HepG2 (cell line): Measurements from ENCODE around the gene EVA1A. TPM values are rescaled to one million over a fixed set of nuclear protein-coding genes. Genes with fewer than 3 reads are reported as not detected.

Experiments used
- ARNTL ChIP-seq: sonication (generic); formaldehyde crosslinking; IDR thresholded peaks from 2 replicates; pipeline ENCODE4 v1.4.0; 2020; ENCODE audit warnings: mild to moderate bottlenecking, missing genetic modification reagents
- ATF1 ChIP-seq: IDR thresholded peaks from 2 replicates; pipeline ENCODE4 v1.6.1; 2016; ENCODE audit warnings: mild to moderate bottlenecking, control low read depth
- ATRX ChIP-seq: sonication (generic); formaldehyde crosslinking; IDR thresholded peaks from 2 replicates; pipeline ENCODE4 v1.4.0; 2020; ENCODE audit warnings: missing genetic modification reagents, borderline replicate concordance
- CBX1 ChIP-seq: IDR thresholded peaks from one replicate; pipeline ENCODE4 v1.6.1; 2016; ENCODE audit warnings: antibody characterized with exemption, low read depth
- CCAR2 ChIP-seq: fragments of 200-400 bp; formaldehyde crosslinking; optimal IDR thresholded peaks from 2 replicates; pipeline ENCODE3; 2018; ENCODE audit warnings: low read depth, mild to moderate bottlenecking, low read length, moderate library complexity
- HNF4A ChIP-seq: sonication (generic); formaldehyde crosslinking; IDR thresholded peaks from 2 replicates; pipeline ENCODE4 v1.4.0; 2020; ENCODE audit warnings: missing genetic modification reagents
- JUN ChIP-seq: sonication (generic); formaldehyde crosslinking; IDR thresholded peaks from 2 replicates; pipeline ENCODE4 v1.4.0; 2020; ENCODE audit warnings: mild to moderate bottlenecking, missing genetic modification reagents
- MXI1 ChIP-seq: IDR thresholded peaks from 3 replicates; pipeline ENCODE4 v1.6.1; 2012; ENCODE audit warnings: low read depth, low read length, inconsistent platforms, borderline replicate concordance
- NFE2L2 ChIP-seq: fragments of 150-350 bp; IDR thresholded peaks from 2 replicates; pipeline ENCODE4 v1.6.1; 2014; ENCODE audit warnings: low read length
- NFKB2 ChIP-seq: sonication (generic); formaldehyde crosslinking; IDR thresholded peaks from 2 replicates; pipeline ENCODE4 v1.4.0; 2020; ENCODE audit warnings: missing genetic modification reagents, borderline replicate concordance
- PCBP1 ChIP-seq: fragments of 200-400 bp; formaldehyde crosslinking; IDR thresholded peaks from 2 replicates; pipeline ENCODE4 v1.6.1; 2017; ENCODE audit warnings: mild to moderate bottlenecking, low read depth, low read length, borderline replicate concordance
- RAD51 ChIP-seq: fragments of 450-650 bp; IDR thresholded peaks from 2 replicates; pipeline ENCODE4 v1.6.1; 2016; ENCODE audit warnings: borderline replicate concordance
- SNAPC2 ChIP-seq: sonication (generic); formaldehyde crosslinking; IDR thresholded peaks from 2 replicates; pipeline ENCODE4 v1.8.1; 2022; ENCODE audit warnings: mild to moderate bottlenecking, missing genetic modification reagents
- TGIF2 ChIP-seq: IDR thresholded peaks from 2 replicates; pipeline ENCODE4 v1.6.1; 2016; ENCODE audit warnings: control low read depth, missing compliant biosample characterization
- TOE1 ChIP-seq: sonication (generic); formaldehyde crosslinking; IDR thresholded peaks from 2 replicates; pipeline ENCODE4 v1.4.0; 2020; ENCODE audit warnings: mild to moderate bottlenecking, missing genetic modification reagents
- TP53 ChIP-seq: sonication (generic); formaldehyde crosslinking; conservative IDR thresholded peaks from 2 replicates; pipeline ENCODE4 v1.4.0; 2020; ENCODE audit warnings: missing genetic modification reagents
- YEATS2 ChIP-seq: sonication (generic); formaldehyde crosslinking; IDR thresholded peaks from 2 replicates; pipeline ENCODE4 v1.4.0; 2020; ENCODE audit warnings: missing genetic modification reagents, borderline replicate concordance
- ZFP36 ChIP-seq: fragments of 150-350 bp; IDR thresholded peaks from 2 replicates; pipeline ENCODE4 v1.6.1; 2018; ENCODE audit warnings: borderline replicate concordance, low read length, low read depth; ENCODE audit not compliant: partially characterized antibody
- ZNF230 ChIP-seq: sonication (generic); formaldehyde crosslinking; IDR thresholded peaks from 2 replicates; pipeline ENCODE4 v1.4.0; 2020; ENCODE audit warnings: mild to moderate bottlenecking, missing genetic modification reagents
- ZNF253 ChIP-seq: sonication (generic); formaldehyde crosslinking; IDR thresholded peaks from 2 replicates; pipeline ENCODE4 v1.8.0; 2022; ENCODE audit warnings: mild to moderate bottlenecking, missing genetic modification reagents, borderline replicate concordance
- ZNF562 ChIP-seq: sonication (generic); formaldehyde crosslinking; IDR thresholded peaks from 2 replicates; pipeline ENCODE4 v1.8.0; 2022; ENCODE audit warnings: missing genetic modification reagents, borderline replicate concordance
- ZNF616 ChIP-seq: sonication (generic); formaldehyde crosslinking; IDR thresholded peaks from 2 replicates; pipeline ENCODE4 v1.5.0; 2020; ENCODE audit warnings: low read depth, mild to moderate bottlenecking, missing genetic modification reagents
- polyA plus RNA-seq, 8 experiments: library from polyadenylated mRNA; depleted of rRNA in 3 of 8; stranded (reverse) in 7 of 8; unstranded in 1 of 8; fragments of >200 nt; fragmentation: Illumina TruSeq in 4 of 8; extraction: Trizol in 4 of 8; gene quantifications; 2 replicates each; pipeline versions ENCODE4 v1.2.1 to v1.2.3, GENCODE V29; 2011 to 2016; ENCODE audit warnings: low read depth in 4 of 8, missing spikeins in 1 of 8, mixed read lengths in 1 of 8; ENCODE audit not compliant: insufficient read depth in 1 of 8
- total RNA-seq, 5 experiments: library from RNA; depleted of rRNA; stranded (reverse); fragments of >200 nt; fragmentation: Illumina TruSeq; extraction: Trizol; gene quantifications; 2 replicates each; pipeline ENCODE4 v1.2.3, GENCODE V29; 2016; ENCODE audit warnings: low read depth in 1 of 5
- TF ChIP-seq, protein P1 (sequence below): sonication (generic); formaldehyde crosslinking; IDR thresholded peaks from 2 replicates; pipeline ENCODE4 v1.5.1; 2020; ENCODE audit warnings: missing genetic modification reagents, mild to moderate bottlenecking, borderline replicate concordance
- TF ChIP-seq, protein P2 (sequence below): sonication (generic); formaldehyde crosslinking; IDR thresholded peaks from 2 replicates; pipeline ENCODE4 v1.8.1; 2023; ENCODE audit warnings: mild to moderate bottlenecking, missing genetic modification reagents
- TF ChIP-seq, protein P3 (sequence below): sonication (generic); formaldehyde crosslinking; IDR thresholded peaks from 2 replicates; pipeline ENCODE4 v1.8.1; 2022; ENCODE audit warnings: low read depth, mild to moderate bottlenecking, missing genetic modification reagents

The EVA1A gene
- total and polyA plus RNA-seq, 2 of the 13 experiments (the other 11 are each of a cell fraction or from before 2014, with no cell fraction given) = 57.5 to 57.8 TPM

DNA sequence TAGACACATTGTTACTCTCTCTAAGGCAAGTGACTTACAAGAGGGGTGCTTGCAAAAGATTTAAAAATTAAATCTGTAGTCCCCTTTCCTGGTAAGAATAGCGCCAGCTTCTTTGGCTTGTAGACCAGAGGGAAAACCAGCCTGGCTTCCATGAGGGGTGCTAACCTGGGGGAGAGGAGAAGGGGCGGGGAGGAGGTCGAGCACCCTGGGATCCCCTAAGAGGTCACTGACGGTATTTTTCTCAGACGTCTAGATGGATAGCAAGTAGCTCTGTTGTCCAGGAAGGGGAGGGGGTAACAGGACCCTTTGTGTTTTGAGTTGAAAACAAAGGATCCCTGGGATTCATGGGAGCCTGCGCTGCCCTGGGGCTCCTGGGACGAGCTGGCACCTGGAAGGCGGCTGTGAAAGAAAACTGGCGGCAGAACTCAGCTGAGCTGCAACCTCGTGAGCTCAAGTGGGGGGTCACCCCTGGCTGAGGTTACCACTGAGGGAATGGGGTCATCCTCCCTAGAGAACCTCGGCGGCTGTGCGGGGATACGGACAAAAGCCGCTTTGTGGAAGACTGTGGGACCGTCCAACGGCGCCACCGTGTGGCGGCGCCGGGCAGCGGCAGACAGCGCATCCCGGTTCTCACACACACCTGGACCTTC is 48.1 kb upstream of the EVA1A start (continued):
- TF ChIP-seq, protein P1, sequence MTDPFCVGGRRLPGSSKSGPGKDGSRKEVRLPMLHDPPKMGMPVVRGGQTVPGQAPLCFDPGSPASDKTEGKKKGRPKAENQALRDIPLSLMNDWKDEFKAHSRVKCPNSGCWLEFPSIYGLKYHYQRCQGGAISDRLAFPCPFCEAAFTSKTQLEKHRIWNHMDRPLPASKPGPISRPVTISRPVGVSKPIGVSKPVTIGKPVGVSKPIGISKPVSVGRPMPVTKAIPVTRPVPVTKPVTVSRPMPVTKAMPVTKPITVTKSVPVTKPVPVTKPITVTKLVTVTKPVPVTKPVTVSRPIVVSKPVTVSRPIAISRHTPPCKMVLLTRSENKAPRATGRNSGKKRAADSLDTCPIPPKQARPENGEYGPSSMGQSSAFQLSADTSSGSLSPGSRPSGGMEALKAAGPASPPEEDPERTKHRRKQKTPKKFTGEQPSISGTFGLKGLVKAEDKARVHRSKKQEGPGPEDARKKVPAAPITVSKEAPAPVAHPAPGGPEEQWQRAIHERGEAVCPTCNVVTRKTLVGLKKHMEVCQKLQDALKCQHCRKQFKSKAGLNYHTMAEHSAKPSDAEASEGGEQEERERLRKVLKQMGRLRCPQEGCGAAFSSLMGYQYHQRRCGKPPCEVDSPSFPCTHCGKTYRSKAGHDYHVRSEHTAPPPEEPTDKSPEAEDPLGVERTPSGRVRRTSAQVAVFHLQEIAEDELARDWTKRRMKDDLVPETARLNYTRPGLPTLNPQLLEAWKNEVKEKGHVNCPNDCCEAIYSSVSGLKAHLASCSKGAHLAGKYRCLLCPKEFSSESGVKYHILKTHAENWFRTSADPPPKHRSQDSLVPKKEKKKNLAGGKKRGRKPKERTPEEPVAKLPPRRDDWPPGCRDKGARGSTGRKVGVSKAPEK = no peak
- peak; percentile 61; the same call in 1 of the 2 replicates for TF ChIP-seq ARNTL (CRISPR knock-in tag)
- TF ChIP-seq ZFP36 = no peak
- TF ChIP-seq PCBP1 = no peak
- TF ChIP-seq TOE1 (CRISPR knock-in tag) = no peak
- no peak for TF ChIP-seq ZNF616
- TF ChIP-seq YEATS2 (CRISPR knock-in tag) = no peak
- peak; percentile 78; the same call in 1 of the 2 replicates for TF ChIP-seq NFKB2 (CRISPR knock-in tag)
- no peak for TF ChIP-seq RAD51
- no peak for TF ChIP-seq MXI1
- TF ChIP-seq ATF1 = no peak
- TF ChIP-seq JUN = no peak
- TF ChIP-seq ZNF230 (CRISPR knock-in tag) = no peak
- TF ChIP-seq ZNF562 (CRISPR knock-in tag) = no peak
- TF ChIP-seq SNAPC2 (CRISPR knock-in tag) = no peak
- TF ChIP-seq CBX1 = peak; percentile 44
- no peak for TF ChIP-seq CCAR2
- TF ChIP-seq, protein P2, sequence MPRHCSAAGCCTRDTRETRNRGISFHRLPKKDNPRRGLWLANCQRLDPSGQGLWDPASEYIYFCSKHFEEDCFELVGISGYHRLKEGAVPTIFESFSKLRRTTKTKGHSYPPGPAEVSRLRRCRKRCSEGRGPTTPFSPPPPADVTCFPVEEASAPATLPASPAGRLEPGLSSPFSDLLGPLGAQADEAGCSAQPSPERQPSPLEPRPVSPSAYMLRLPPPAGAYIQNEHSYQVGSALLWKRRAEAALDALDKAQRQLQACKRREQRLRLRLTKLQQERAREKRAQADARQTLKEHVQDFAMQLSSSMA = no peak
- no peak for TF ChIP-seq HNF4A (CRISPR knock-in tag)
- no peak for TF ChIP-seq ATRX
- TF ChIP-seq TGIF2 = no peak
- no peak for TF ChIP-seq NFE2L2
- TF ChIP-seq, protein P3, sequence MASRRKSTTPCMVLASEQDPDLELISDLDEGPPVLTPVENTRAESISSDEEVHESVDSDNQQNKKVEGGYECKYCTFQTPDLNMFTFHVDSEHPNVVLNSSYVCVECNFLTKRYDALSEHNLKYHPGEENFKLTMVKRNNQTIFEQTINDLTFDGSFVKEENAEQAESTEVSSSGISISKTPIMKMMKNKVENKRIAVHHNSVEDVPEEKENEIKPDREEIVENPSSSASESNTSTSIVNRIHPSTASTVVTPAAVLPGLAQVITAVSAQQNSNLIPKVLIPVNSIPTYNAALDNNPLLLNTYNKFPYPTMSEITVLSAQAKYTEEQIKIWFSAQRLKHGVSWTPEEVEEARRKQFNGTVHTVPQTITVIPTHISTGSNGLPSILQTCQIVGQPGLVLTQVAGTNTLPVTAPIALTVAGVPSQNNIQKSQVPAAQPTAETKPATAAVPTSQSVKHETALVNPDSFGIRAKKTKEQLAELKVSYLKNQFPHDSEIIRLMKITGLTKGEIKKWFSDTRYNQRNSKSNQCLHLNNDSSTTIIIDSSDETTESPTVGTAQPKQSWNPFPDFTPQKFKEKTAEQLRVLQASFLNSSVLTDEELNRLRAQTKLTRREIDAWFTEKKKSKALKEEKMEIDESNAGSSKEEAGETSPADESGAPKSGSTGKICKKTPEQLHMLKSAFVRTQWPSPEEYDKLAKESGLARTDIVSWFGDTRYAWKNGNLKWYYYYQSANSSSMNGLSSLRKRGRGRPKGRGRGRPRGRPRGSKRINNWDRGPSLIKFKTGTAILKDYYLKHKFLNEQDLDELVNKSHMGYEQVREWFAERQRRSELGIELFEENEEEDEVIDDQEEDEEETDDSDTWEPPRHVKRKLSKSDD = no peak
- TF ChIP-seq ZNF253 (CRISPR knock-in tag) = no peak
- no peak for TF ChIP-seq TP53
